Common myeloid progenitor, CD34-positive (primary cell): ENCODE results near the gene SPX.

ENCODE experiments used
- CTCF ChIA-PET: fragments of 350-600 bp; sonication (Branson Sonifier 250); formaldehyde crosslinking; loops from one replicate; lab custom pipeline; 2021; ENCODE audit warnings: antibody characterized with exemption; lab: Charles Lee
- POLR2A ChIA-PET: fragments of 350-600 bp; sonication (Branson Sonifier 250); formaldehyde crosslinking; loops from one replicate; lab custom pipeline; 2021; ENCODE audit warnings: antibody characterized with exemption; lab: Charles Lee
- DNase-seq, 3 donors: peaks; one replicate each; pipeline versions ENCODE4 v3.0.0 to v3.0.0-alpha.2; 2013
- H3K27ac ChIP-seq, 2 experiments: 1 replicate in 1 of 2; 2 replicates in 1 of 2; pipeline ENCODE4 v1.7.0; 2013; ENCODE audit warnings: inconsistent platforms in 2 of 2, low read length in 2 of 2, mild to moderate bottlenecking in 2 of 2, low read depth in 1 of 2, moderate library complexity in 1 of 2; ENCODE audit not compliant: severe bottlenecking in 2 of 2, insufficient read depth in 1 of 2, poor library complexity in 1 of 2
- H3K27me3 ChIP-seq, 5 experiments: replicated peaks in 2 of 5; 1 replicate in 3 of 5; 2 replicates in 2 of 5; pipeline versions ENCODE4 v1.6.1 to v1.7.0; 2013; ENCODE audit warnings: low read length in 4 of 5, mild to moderate bottlenecking in 2 of 5, moderate library complexity in 2 of 5, inconsistent platforms in 1 of 5; ENCODE audit not compliant: insufficient read depth in 5 of 5, control insufficient read depth in 4 of 5
- H3K36me3 ChIP-seq, 4 experiments: 1 replicate in 2 of 4; 2 replicates in 2 of 4; pipeline versions ENCODE4 v1.6.1 to v1.7.0; 2013; ENCODE audit warnings: low read length in 3 of 4, control low read depth in 1 of 4, mild to moderate bottlenecking in 1 of 4; ENCODE audit not compliant: control insufficient read depth in 4 of 4, insufficient read depth in 4 of 4
- H3K4me1 ChIP-seq, 4 experiments: 1 replicate in 3 of 4; 2 replicates in 1 of 4; pipeline versions ENCODE4 v1.6.1 to v1.7.1; 2013; ENCODE audit warnings: low read length in 3 of 4, mild to moderate bottlenecking in 3 of 4, control low read depth in 1 of 4, inconsistent platforms in 1 of 4, moderate library complexity in 1 of 4; ENCODE audit not compliant: control insufficient read depth in 4 of 4, insufficient read depth in 4 of 4; ENCODE audit errors: control extremely low read depth in 1 of 4
- H3K4me3 ChIP-seq, 7 experiments: 1 replicate in 4 of 7; 2 replicates in 3 of 7; pipeline versions ENCODE4 v1.5.1 to v1.7.0; 2013; ENCODE audit warnings: mild to moderate bottlenecking in 7 of 7, low read length in 6 of 7, moderate library complexity in 6 of 7, inconsistent platforms in 2 of 7, low read depth in 2 of 7, control low read depth in 1 of 7; ENCODE audit not compliant: insufficient read depth in 4 of 7, control insufficient read depth in 1 of 7; ENCODE audit errors: extremely low read depth in 1 of 7
- H3K9me3 ChIP-seq, 5 experiments: 1 replicate in 4 of 5; 2 replicates in 1 of 5; pipeline versions ENCODE4 v1.6.1 to v1.7.1; 2013; ENCODE audit warnings: low read length in 4 of 5, mild to moderate bottlenecking in 2 of 5, inconsistent platforms in 1 of 5, low read depth in 1 of 5, moderate library complexity in 1 of 5; ENCODE audit not compliant: control insufficient read depth in 4 of 5, insufficient read depth in 2 of 5; ENCODE audit errors: control extremely low read depth in 1 of 5
- WGBS: methylation state at CpG from one replicate; pipeline ENCODE4 v1.1.5; 2013; ENCODE audit not compliant: insufficient coverage; 5-methylcytosine and 5-hydroxymethylcytosine counted together

The SPX gene

DNA sequence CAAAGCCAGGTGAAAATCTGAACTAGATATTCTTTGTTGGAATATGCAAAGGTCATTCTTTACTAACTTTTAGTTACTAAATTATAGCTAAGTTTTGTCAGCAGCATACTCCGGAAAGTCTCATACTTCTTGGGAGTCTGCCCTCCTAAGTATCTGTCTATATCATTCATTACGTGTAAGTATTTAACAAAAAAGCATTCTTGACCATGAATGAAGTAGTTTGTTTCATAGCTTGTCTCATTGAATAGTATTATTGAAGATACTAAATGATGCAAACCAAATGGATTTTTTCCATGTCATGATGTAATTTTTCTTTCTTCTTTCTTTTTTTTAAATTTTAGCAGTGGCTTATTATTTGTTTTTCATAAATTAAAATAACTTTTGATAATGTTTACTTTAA, 9.8 kb upstream of the SPX start:
- H3K27me3 ChIP-seq = no peaks in the 10 kb centered on the region
- H3K36me3 ChIP-seq = peaks cover 9 to 27% (median 19%) of the 10 kb centered on the region in 4 experiments
- no peaks in the 10 kb centered on the region for H3K4me1 ChIP-seq
- no peak overlapping the region for H3K4me3 ChIP-seq
- DNase-seq = no peak
- CTCF ChIA-PET = no interaction called here
- POLR2A ChIA-PET = no interaction called here
- no peak overlapping the region for H3K27ac ChIP-seq
- no peaks in the 10 kb centered on the region for H3K9me3 ChIP-seq
- WGBS = no CpG with 5 or more reads among the region's 2 CpGs

DNA sequence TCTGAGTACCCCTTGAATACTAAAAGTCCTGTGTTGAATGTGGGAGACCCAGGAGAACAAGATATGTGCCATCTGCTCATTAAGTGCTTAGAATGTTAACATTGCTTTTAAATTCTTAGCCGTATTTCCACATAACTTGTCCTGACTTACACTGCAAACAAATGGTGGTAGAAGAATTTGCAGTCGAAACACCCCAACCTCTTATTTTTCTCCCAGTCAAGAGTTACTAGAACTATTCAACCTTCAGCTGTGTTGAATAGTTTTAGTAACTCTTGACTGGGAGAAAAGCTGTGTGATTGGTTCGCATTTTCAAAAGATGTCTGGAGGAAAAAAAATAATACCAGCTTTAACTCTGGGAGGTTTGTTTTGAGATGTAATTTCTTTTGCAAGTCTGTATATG, 7.6 kb upstream of the SPX start:
- WGBS = 100% methylated on average over 1 of the region's 3 CpGs
- DNase-seq = no peak
- H3K9me3 ChIP-seq = no peaks in the 10 kb centered on the region
- POLR2A ChIA-PET = no interaction called here
- H3K4me1 ChIP-seq = no peaks in the 10 kb centered on the region
- CTCF ChIA-PET = interaction anchor here (0.8 kb wide), 1 partner anchor 158 kb away, joined by 3 read pairs; no protein-coding TSS in a partner anchor
- no peak overlapping the region for H3K27ac ChIP-seq
- H3K27me3 ChIP-seq = no peaks in the 10 kb centered on the region
- H3K36me3 ChIP-seq = peaks cover 9 to 21% (median 15%) of the 10 kb centered on the region in 4 experiments
- no peak overlapping the region for H3K4me3 ChIP-seq

GRCh38 chr12:21521541-21521940, 4.6 kb upstream of the SPX start:
- POLR2A ChIA-PET = no interaction called here
- Histone ChIP-seq H3K36me3 (peaks cover 0 to 4% (median 1%) of the 10 kb centered on the region in 4 experiments), H3K4me3 (no peak overlapping the region), H3K27me3 (peaks cover 0 to 5% (median 2%) of the 10 kb centered on the region in 5 experiments), H3K4me1 (no peaks in the 10 kb centered on the region), H3K27ac (no peak overlapping the region), H3K9me3 (peaks cover 0 to 2% (median 0%) of the 10 kb centered on the region in 5 experiments)
- CTCF ChIA-PET = interaction anchor here (0.9 to 2.8 kb wide), 2 partner anchors 11 to 84 kb away, joined by 3 to 6 read pairs; partner anchors contain the start of gene PYROXD1
- no peak for DNase-seq
- 86% methylated on average over 1 of the region's 1 CpG for WGBS

DNA sequence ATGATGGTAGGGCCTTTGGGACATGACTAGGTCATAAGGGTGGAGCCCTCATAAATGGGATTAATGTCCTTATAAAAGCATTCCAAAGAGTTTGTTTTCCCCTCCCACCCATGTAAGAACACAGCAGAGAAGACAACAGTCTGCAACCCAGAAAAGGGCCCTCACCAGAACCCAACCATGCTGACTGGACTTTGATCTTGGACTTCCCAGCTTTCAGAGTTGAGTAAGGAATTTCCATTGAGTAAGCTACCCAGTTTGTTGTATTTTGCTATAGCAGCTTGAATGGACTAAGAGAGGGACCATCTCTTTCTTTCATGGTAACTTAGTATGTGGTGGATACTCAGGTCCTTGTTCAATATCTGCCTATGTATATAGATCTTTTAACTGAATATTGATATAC, 2.9 kb upstream of the SPX start:
- ChIA-PET POLR2A (no interaction called here), CTCF (no interaction called here)
- H3K27me3 ChIP-seq = peaks cover 3 to 19% (median 5%) of the 10 kb centered on the region in 5 experiments
- peaks cover 0 to 4% (median 0%) of the 10 kb centered on the region in 4 experiments for H3K36me3 ChIP-seq
- H3K4me3 ChIP-seq = no peak overlapping the region
- no peak for DNase-seq
- no peak overlapping the region for H3K27ac ChIP-seq
- peaks cover 0 to 11% (median 8%) of the 10 kb centered on the region in 4 experiments for H3K4me1 ChIP-seq
- peaks cover 0 to 2% (median 0%) of the 10 kb centered on the region in 5 experiments for H3K9me3 ChIP-seq

DNA sequence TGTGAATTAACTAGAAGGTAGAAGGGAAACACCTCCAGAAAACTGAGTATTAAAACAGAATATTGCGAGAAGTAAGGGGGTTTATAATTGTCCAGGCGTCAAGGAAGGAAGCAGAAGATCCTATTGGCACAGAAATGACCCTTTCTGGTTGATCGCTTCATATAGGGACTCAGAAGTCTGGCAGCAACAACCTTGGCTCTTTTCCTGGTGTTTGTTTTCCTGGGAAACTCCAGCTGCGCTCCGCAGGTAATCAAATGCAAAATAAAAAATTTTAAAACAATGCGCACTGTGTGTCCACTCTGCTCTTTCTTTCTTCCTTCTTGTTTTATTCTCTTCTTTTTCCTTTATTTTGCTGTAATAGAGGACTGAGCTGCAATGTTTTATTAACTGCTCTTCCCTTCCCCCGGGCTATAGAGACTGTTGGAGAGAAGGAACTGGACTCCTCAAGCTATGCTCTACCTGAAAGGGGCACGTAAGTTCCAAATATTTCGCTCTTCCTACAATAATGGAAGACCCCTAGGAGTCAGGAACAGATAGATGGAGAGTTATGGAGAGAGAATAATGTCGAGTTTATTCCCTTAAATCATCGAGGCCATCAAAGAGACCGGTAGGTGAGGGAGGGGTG, 737 bp downstream of the SPX start:
- H3K27me3 ChIP-seq = peaks cover 5 to 25% (median 21%) of the 10 kb centered on the region in 5 experiments
- 38% methylated on average over 3 of the region's 12 CpGs for WGBS
- DNase-seq = no peak
- H3K4me3 ChIP-seq = peak overlapping the region in 6 of 7 experiments; percentile 44 to 85 (median 73)
- H3K4me1 ChIP-seq = peaks cover 0 to 12% (median 8%) of the 10 kb centered on the region in 4 experiments
- H3K36me3 ChIP-seq = no peaks in the 10 kb centered on the region
- ChIA-PET POLR2A (interaction anchor here (1.6 kb wide), 1 partner anchor 25 kb away, joined by 5 read pairs; the partner anchor contains the start of genes GOLT1B and RECQL), CTCF (interaction anchor here (1.0 to 1.6 kb wide), 4 partner anchors 14 to 933 kb away, joined by 3 to 4 read pairs (median 3); no protein-coding TSS in a partner anchor)
- H3K27ac ChIP-seq = no peak overlapping the region
- H3K9me3 ChIP-seq = peaks cover 0 to 2% (median 0%) of the 10 kb centered on the region in 5 experiments

DNA sequence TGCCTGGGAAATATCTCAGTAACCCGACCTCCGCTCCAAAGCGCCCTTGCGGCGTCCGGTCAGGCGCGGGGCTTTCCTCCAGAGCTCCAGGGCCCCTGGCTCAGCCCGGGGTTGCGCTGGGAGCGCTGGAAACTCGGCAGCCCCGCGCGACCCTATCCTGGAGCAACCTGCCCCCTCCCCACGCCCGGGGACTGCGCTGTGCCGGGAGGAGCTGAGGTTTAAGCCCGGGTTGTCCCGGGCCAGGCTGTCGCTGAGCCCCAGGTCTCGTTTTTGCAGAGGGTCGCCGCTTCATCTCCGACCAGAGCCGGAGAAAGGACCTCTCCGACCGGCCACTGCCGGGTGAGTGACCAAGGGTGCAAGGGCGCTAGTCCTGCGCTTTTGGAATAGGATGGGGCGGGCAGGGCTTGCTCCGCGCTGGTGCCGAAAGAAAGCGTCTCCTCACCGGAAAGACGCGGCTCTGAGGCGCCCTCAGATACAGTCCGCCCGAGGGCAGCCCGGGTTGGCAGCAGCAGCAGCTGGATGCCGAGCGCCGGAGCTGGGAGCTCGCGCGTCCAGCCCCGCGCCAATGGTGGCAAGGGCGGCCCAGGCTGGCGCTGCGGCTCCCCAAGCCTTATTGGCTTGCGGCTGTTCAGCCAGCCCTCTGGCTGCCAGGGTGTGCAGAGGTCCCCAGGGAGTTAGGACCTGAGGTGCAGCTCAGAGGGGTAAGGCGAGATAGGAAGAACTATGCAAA, 1.5 kb downstream of the SPX start:
- Histone ChIP-seq H3K4me3 (peak overlapping the region; percentile 44 to 85 (median 69)), H3K27ac (no peak overlapping the region), H3K36me3 (no peaks in the 10 kb centered on the region), H3K27me3 (peaks cover 5 to 25% (median 22%) of the 10 kb centered on the region in 5 experiments), H3K9me3 (peaks cover 0 to 2% (median 0%) of the 10 kb centered on the region in 5 experiments), H3K4me1 (peaks cover 0 to 12% (median 8%) of the 10 kb centered on the region in 4 experiments)
- DNase-seq = peak; percentile 50 to 76 (median 64)
- WGBS = 0% methylated on average over 54 of the region's 57 CpGs
- ChIA-PET CTCF (interaction anchor here (1.3 to 1.6 kb wide), 2 partner anchors 15 to 22 kb away, joined by 3 to 4 read pairs; no protein-coding TSS in a partner anchor), POLR2A (interaction anchor here (1.6 kb wide), 1 partner anchor 26 kb away, joined by 5 read pairs; the partner anchor contains the start of genes GOLT1B and RECQL)
